Measurements from ENCODE around the gene TTLL13. TPM values are rescaled to one million over a fixed set of nuclear protein-coding genes. Genes with fewer than 3 reads are reported as not detected.
A peak's percentile ranks its signal among the peaks of the same experiment; 100 is the strongest.

TTLL13 gene
- total and polyA plus RNA-seq, 2 donors (not counting 1 experiment from before 2014, with no cell fraction given) = 0.33 to 0.42 TPM

DNA sequence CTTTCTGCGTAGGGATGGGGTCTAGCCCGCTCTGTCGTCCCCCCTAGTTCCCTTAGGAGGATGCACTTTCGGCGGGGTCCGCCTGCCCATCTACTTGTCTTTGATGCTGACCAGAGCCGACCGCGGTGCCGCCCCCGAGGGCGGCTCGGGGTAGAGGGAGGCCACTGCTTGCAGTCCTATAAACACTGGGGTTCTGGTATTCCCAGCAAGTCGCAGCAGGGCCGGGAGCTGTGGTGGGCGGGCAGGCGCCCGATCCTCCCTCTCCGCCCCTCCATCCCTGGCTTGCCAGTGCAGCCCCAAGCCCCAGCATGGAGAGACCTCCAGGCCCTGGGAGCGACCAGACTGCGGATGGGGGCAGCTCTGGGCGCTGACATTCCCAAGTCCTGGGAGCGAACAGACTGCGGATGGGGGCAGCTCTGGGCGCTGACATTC lies 47.4 kb upstream of the TTLL13 start:
- TF ChIP-seq, protein P1, sequence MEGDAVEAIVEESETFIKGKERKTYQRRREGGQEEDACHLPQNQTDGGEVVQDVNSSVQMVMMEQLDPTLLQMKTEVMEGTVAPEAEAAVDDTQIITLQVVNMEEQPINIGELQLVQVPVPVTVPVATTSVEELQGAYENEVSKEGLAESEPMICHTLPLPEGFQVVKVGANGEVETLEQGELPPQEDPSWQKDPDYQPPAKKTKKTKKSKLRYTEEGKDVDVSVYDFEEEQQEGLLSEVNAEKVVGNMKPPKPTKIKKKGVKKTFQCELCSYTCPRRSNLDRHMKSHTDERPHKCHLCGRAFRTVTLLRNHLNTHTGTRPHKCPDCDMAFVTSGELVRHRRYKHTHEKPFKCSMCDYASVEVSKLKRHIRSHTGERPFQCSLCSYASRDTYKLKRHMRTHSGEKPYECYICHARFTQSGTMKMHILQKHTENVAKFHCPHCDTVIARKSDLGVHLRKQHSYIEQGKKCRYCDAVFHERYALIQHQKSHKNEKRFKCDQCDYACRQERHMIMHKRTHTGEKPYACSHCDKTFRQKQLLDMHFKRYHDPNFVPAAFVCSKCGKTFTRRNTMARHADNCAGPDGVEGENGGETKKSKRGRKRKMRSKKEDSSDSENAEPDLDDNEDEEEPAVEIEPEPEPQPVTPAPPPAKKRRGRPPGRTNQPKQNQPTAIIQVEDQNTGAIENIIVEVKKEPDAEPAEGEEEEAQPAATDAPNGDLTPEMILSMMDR (IDR thresholded peaks at IDR 0.05) = no peak
- no peak for TF ChIP-seq EZH2 (IDR thresholded peaks at IDR 0.05; ENCODE audit: borderline replicate concordance, insufficient read depth, low read depth, low read length, poor library complexity, severe bottlenecking)
- POLR2A ChIA-PET = interaction anchor here (1.0 to 10.5 kb wide), 8 partner anchors 10 to 40 kb away, joined by 3 to 150 read pairs (median 8); partner anchors contain the start of genes CIB1 and GDPGP1
- Histone ChIP-seq H3K4me3 (ENCODE audit: control extremely low read depth in 1 of 5, extremely low read depth in 1 of 5, insufficient read depth in 1 of 5, low read depth in 2 of 5, low read length in 4 of 5) (peak overlapping the region; percentile 79 to 94 (median 86)), H2AFZ (ENCODE audit: insufficient read depth, low read depth, low read length, poor library complexity, severe bottlenecking) (peak overlapping the region; percentile 69), H3K27me3 (replicated peaks in 1 of 4; ENCODE audit: control extremely low read depth in 1 of 4, control insufficient read depth in 3 of 4, insufficient read depth in 4 of 4, low read length in 3 of 4) (no peaks in the 10 kb centered on the region), H3K9me3 (ENCODE audit: control extremely low read depth in 1 of 3, control insufficient read depth in 2 of 3, insufficient read depth in 1 of 3, low read length in 2 of 3) (no peaks in the 10 kb centered on the region), H4K20me1 (ENCODE audit: control insufficient read depth, insufficient read depth, low read length, poor library complexity, severe bottlenecking) (peaks cover 58% of the 10 kb centered on the region), H3K27ac (ENCODE audit: low read length in 2 of 2) (peak overlapping the region; percentile 18 to 72), H3K9ac (ENCODE audit: low read length) (peak overlapping the region; percentile 85), H3K4me2 (replicated peaks; ENCODE audit: low read depth, low read length, poor library complexity, severe bottlenecking) (peak overlapping the region; percentile 93), H3K36me3 (replicated peaks in 1 of 2; ENCODE audit: control extremely low read depth in 1 of 2, control insufficient read depth in 1 of 2, extremely low read depth in 1 of 2, insufficient read depth in 2 of 2, low read length in 1 of 2) (peaks cover 0 to 45% of the 10 kb centered on the region in 2 experiments), H3K4me1 (ENCODE audit: control insufficient read depth in 2 of 2, insufficient read depth in 2 of 2, low read length in 2 of 2) (peaks cover 71 to 80% of the 10 kb centered on the region in 2 donors), H3K79me2 (ENCODE audit: control insufficient read depth, insufficient read depth, low read length) (peaks cover 98% of the 10 kb centered on the region)
- ATAC-seq (ENCODE audit: low read depth) (no peak), DNase-seq (no peak)
- no peaks in the 10 kb centered on the region for H3K27me3 Mint-ChIP-seq
- no peaks in the 10 kb centered on the region for H3K9me3 Mint-ChIP-seq (ENCODE audit: insufficient read depth)
- peak overlapping the region; percentile 93 for H3K4me3 Mint-ChIP-seq
- CTCF ChIA-PET = interaction anchor here (1.2 to 9.6 kb wide), 10 partner anchors 11 to 118 kb away, joined by 3 to 169 read pairs (median 5); partner anchors contain the start of genes CIB1 and GDPGP1
- H3K27ac Mint-ChIP-seq = peak overlapping the region; percentile 88
- whole genome bisulfite sequencing (ENCODE audit: insufficient coverage) = 14% methylated on average over 25 of the region's 25 CpGs
- intact Hi-C loops (cut with micrococcal nuclease) = loop anchor here (1.0 kb wide), 4 partner anchors 11 to 31 kb away; partner anchors contain the start of gene CIB1
- H3K4me1 Mint-ChIP-seq = peaks cover 75% of the 10 kb centered on the region

DNA sequence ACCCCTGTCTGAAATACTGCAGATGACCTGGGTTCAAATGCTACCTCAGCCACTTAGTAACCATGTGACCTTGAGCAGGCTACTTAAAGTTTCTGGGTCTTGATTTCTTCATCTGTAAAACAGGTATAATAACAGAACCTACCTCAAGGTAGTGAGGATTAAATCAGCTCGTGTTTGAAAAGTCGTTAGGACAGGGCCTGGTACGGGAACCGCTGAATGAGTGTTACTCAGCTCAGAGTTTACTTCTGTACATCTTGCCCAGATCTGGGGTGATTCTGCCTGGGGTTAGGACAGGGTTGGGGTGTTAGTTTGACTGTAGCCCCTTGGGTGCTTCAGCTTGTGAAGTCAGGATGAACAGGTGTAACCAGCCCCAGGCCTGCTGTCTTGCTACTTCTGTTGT lies 46.4 kb upstream of the TTLL13 start:
- peak overlapping the region; percentile 83 for H3K27ac Mint-ChIP-seq

More for the DNA sequence above, 46.4 kb upstream of the TTLL13 start:
- TF ChIP-seq, protein P1 (IDR thresholded peaks at IDR 0.05) = no peak
- TF ChIP-seq EZH2 (IDR thresholded peaks at IDR 0.05; ENCODE audit: borderline replicate concordance, insufficient read depth, low read depth, low read length, poor library complexity, severe bottlenecking) = no peak
- H3K27me3 Mint-ChIP-seq = no peaks in the 10 kb centered on the region
- no peaks in the 10 kb centered on the region for H3K27me3 ChIP-seq (replicated peaks in 1 of 4; ENCODE audit: control extremely low read depth in 1 of 4, control insufficient read depth in 3 of 4, insufficient read depth in 4 of 4, low read length in 3 of 4)
- ATAC-seq (ENCODE audit: low read depth) = no peak
- peak overlapping the region; percentile 85 for H3K9ac ChIP-seq (ENCODE audit: low read length)
- H3K4me3 ChIP-seq (ENCODE audit: control extremely low read depth in 1 of 5, extremely low read depth in 1 of 5, insufficient read depth in 1 of 5, low read depth in 2 of 5, low read length in 4 of 5) = peak overlapping the region; percentile 17 to 94 (median 86)
- H2AFZ ChIP-seq (ENCODE audit: insufficient read depth, low read depth, low read length, poor library complexity, severe bottlenecking) = no peak overlapping the region
- H4K20me1 ChIP-seq (ENCODE audit: control insufficient read depth, insufficient read depth, low read length, poor library complexity, severe bottlenecking) = peaks cover 68% of the 10 kb centered on the region
- intact Hi-C loops (cut with micrococcal nuclease) = no loop called here
- peaks cover 83% of the 10 kb centered on the region for H3K4me1 Mint-ChIP-seq
- no peaks in the 10 kb centered on the region for H3K9me3 ChIP-seq (ENCODE audit: control extremely low read depth in 1 of 3, control insufficient read depth in 2 of 3, insufficient read depth in 1 of 3, low read length in 2 of 3)
- ChIA-PET CTCF (interaction anchor here (1.0 to 9.6 kb wide), 7 partner anchors 11 to 43 kb away, joined by 5 to 169 read pairs (median 5); partner anchors contain the start of genes CIB1 and GDPGP1), POLR2A (interaction anchor here (0.6 to 10.5 kb wide), 5 partner anchors 11 to 420 kb away, joined by 3 to 150 read pairs (median 4); no protein-coding TSS in a partner anchor)
- peaks cover 2 to 54% of the 10 kb centered on the region in 2 experiments for H3K36me3 ChIP-seq (replicated peaks in 1 of 2; ENCODE audit: control extremely low read depth in 1 of 2, control insufficient read depth in 1 of 2, extremely low read depth in 1 of 2, insufficient read depth in 2 of 2, low read length in 1 of 2)
- peaks cover 77 to 90% of the 10 kb centered on the region in 2 donors for H3K4me1 ChIP-seq (ENCODE audit: control insufficient read depth in 2 of 2, insufficient read depth in 2 of 2, low read length in 2 of 2)
- 92% methylated on average over 2 of the region's 4 CpGs for WGBS (ENCODE audit: insufficient coverage)
- H3K27ac ChIP-seq (ENCODE audit: low read length in 2 of 2) = peak overlapping the region in 1 of 2 donors; percentile 72
- H3K9me3 Mint-ChIP-seq (ENCODE audit: insufficient read depth) = no peaks in the 10 kb centered on the region
- DNase-seq = no peak
- peak overlapping the region; percentile 93 for H3K4me2 ChIP-seq (replicated peaks; ENCODE audit: low read depth, low read length, poor library complexity, severe bottlenecking)
- H3K4me3 Mint-ChIP-seq = peak overlapping the region; percentile 93
- H3K79me2 ChIP-seq (ENCODE audit: control insufficient read depth, insufficient read depth, low read length) = peaks cover 100% of the 10 kb centered on the region
